ENCODE data around the gene GJC3.
"Not testable (repeated sequence)": the region's sequence is repeated elsewhere in the genome, so short reads cannot be mapped to it uniquely, and the experiment has no call there.

The GJC3 gene

GRCh38 chr7:99928994-99929729, at the start of gene GJC3:
TSS of gene GJC3 (minus strand) at chr7:99929620. CDS start at chr7:99929620, 0 bp downstream.
- FAIRE-seq (peak; percentile 96), DNase-seq (ENCODE audit: low spot score) (peak; percentile 91)

- DNase-seq (ENCODE audit: low spot score) (no peak), FAIRE-seq (no peak)
Measured at GRCh38 chr7:99976626-99977025, 47.2 kb upstream of the GJC3 start.

GRCh38 chr7:99975782-99976521, 46.5 kb upstream of the GJC3 start, which contains the start of gene AZGP1:
TSS of gene AZGP1 (minus strand) at chr7:99976031. CDS start at chr7:99976020, 11 bp downstream.
- FAIRE-seq (no peak), DNase-seq (ENCODE audit: low spot score) (no peak)

GRCh38 chr7:99974681-99975080, 45.3 kb upstream of the GJC3 start:
- DNase-seq (ENCODE audit: low spot score) (no peak), FAIRE-seq (no peak)

GRCh38 chr7:99973817-99974216, 44.4 kb upstream of the GJC3 start:
- FAIRE-seq; DNase-seq (ENCODE audit: low spot score): not testable (repeated sequence)

- no peak for DNase-seq (ENCODE audit: low spot score)
- FAIRE-seq = no peak
Measured at GRCh38 chr7:99971242-99971641, 41.8 kb upstream of the GJC3 start.

GRCh38 chr7:99969813-99970212, 40.4 kb upstream of the GJC3 start:
- DNase-seq (ENCODE audit: low spot score); FAIRE-seq: not testable (repeated sequence)

- DNase-seq (ENCODE audit: low spot score) (no peak), FAIRE-seq (no peak)
Measured at GRCh38 chr7:99969298-99969697, 39.9 kb upstream of the GJC3 start.

GRCh38 chr7:99958564-99959227, 29.3 kb upstream of the GJC3 start:
- DNase-seq (ENCODE audit: low spot score) (no peak), FAIRE-seq (no peak)

GRCh38 chr7:99955247-99955646, 25.8 kb upstream of the GJC3 start:
- no peak for FAIRE-seq
- peak; percentile 45 for DNase-seq (ENCODE audit: low spot score)

GRCh38 chr7:99954643-99955042, 25.2 kb upstream of the GJC3 start:
- not testable (repeated sequence) for FAIRE-seq; DNase-seq (ENCODE audit: low spot score)

GRCh38 chr7:99953649-99954048, 24.2 kb upstream of the GJC3 start:
- no peak for DNase-seq (ENCODE audit: low spot score)
- no peak for FAIRE-seq

GRCh38 chr7:99952649-99953048, 23.2 kb upstream of the GJC3 start:
- not testable (repeated sequence) for DNase-seq (ENCODE audit: low spot score); FAIRE-seq

- DNase-seq (ENCODE audit: low spot score) = not testable (repeated sequence)
- peak; percentile 35 for FAIRE-seq
Measured at GRCh38 chr7:99950819-99951218, 21.4 kb upstream of the GJC3 start.

GRCh38 chr7:99949645-99950228, 20.3 kb upstream of the GJC3 start:
- DNase-seq (ENCODE audit: low spot score) = no peak

GRCh38 chr7:99947608-99948007, 18.2 kb upstream of the GJC3 start:
- DNase-seq (ENCODE audit: low spot score) (no peak), FAIRE-seq (no peak)

More at GRCh38 chr7:99949645-99950228, 20.3 kb upstream of the GJC3 start:
- no peak for FAIRE-seq

- FAIRE-seq (no peak), DNase-seq (ENCODE audit: low spot score) (no peak)
Measured at GRCh38 chr7:99944497-99945070, 15.2 kb upstream of the GJC3 start.

- FAIRE-seq (no peak), DNase-seq (ENCODE audit: low spot score) (no peak)
Measured at GRCh38 chr7:99943641-99944496, 14.4 kb upstream of the GJC3 start.

- no peak for DNase-seq (ENCODE audit: low spot score)
- FAIRE-seq = no peak
Measured at GRCh38 chr7:99938296-99938695, 8.9 kb upstream of the GJC3 start.

- not testable (repeated sequence) for DNase-seq (ENCODE audit: low spot score); FAIRE-seq
Measured at GRCh38 chr7:99935009-99935408, 5.6 kb upstream of the GJC3 start.
